ENCODE results near the gene MKI67. TPM values are rescaled to one million over a fixed set of nuclear protein-coding genes. Genes with fewer than 3 reads are reported as not detected.
"Not testable (repeated sequence)": the region's sequence is repeated elsewhere in the genome, so short reads cannot be mapped to it uniquely, and the experiment has no call there.

The MKI67 gene
- total RNA-seq, 1 donor from 2014 or later, result 2.1 TPM

DNA sequence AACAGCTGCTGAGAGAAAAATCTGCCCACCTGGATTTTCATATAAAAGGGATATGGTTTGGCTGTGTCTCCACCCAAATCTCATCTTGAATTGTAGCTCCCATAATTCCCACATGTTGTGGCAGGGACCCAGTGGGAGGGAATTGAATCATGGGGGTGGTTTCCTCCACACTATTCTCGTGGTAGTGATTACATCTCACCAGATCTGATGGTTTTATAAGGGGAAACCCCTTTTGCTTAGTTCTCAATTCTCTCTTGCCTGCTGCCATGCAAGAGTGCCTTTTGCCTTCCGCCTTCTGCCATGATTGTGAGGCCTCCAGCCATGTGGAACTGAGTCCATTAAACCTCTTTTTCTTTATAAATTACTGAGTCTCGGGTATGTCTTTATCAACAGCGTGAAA lies 20.8 kb upstream of the MKI67 start:
- ATAC-seq, result no peak
- TF ChIP-seq, protein P1, sequence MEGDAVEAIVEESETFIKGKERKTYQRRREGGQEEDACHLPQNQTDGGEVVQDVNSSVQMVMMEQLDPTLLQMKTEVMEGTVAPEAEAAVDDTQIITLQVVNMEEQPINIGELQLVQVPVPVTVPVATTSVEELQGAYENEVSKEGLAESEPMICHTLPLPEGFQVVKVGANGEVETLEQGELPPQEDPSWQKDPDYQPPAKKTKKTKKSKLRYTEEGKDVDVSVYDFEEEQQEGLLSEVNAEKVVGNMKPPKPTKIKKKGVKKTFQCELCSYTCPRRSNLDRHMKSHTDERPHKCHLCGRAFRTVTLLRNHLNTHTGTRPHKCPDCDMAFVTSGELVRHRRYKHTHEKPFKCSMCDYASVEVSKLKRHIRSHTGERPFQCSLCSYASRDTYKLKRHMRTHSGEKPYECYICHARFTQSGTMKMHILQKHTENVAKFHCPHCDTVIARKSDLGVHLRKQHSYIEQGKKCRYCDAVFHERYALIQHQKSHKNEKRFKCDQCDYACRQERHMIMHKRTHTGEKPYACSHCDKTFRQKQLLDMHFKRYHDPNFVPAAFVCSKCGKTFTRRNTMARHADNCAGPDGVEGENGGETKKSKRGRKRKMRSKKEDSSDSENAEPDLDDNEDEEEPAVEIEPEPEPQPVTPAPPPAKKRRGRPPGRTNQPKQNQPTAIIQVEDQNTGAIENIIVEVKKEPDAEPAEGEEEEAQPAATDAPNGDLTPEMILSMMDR (IDR thresholded peaks at IDR 0.05), result no peak

GRCh38 chr10:128144547-128144946 lies 18.3 kb upstream of the MKI67 start:
- ATAC-seq, result no peak
- H3K27ac ChIP-seq, result no peak overlapping the region

More for the DNA sequence above, 20.8 kb upstream of the MKI67 start:
- peaks cover 4% of the 10 kb centered on the region for H3K4me1 ChIP-seq
- H3K36me3 ChIP-seq, result no peaks in the 10 kb centered on the region
- intact Hi-C loops (cut with DNase I), result no loop called here
- H3K4me3 ChIP-seq, result no peak overlapping the region
- DNase-seq, result no peak
- H3K9me3 ChIP-seq, result no peaks in the 10 kb centered on the region
- H3K27ac ChIP-seq, result no peak overlapping the region
- H3K27me3 ChIP-seq, result no peaks in the 10 kb centered on the region

GRCh38 chr10:128143531-128143930 lies 17.3 kb upstream of the MKI67 start:
- Histone ChIP-seq H3K4me3 (no peak overlapping the region), H3K27ac (no peak overlapping the region), H3K27me3 (no peaks in the 10 kb centered on the region), H3K4me1 (no peaks in the 10 kb centered on the region), H3K36me3 (no peaks in the 10 kb centered on the region), H3K9me3 (no peaks in the 10 kb centered on the region)
- DNase-seq, result no peak
- no peak for ATAC-seq
- intact Hi-C loops (cut with DNase I), result no loop called here
- TF ChIP-seq, protein P1 (IDR thresholded peaks at IDR 0.05), result no peak

More at GRCh38 chr10:128144547-128144946, 18.3 kb upstream of the MKI67 start:
- Histone ChIP-seq H3K4me3 (no peak overlapping the region), H3K27me3 (no peaks in the 10 kb centered on the region), H3K36me3 (no peaks in the 10 kb centered on the region), H3K9me3 (no peaks in the 10 kb centered on the region), H3K4me1 (no peaks in the 10 kb centered on the region)
- intact Hi-C loops (cut with DNase I), result no loop called here
- no peak for DNase-seq
- TF ChIP-seq, protein P1 (IDR thresholded peaks at IDR 0.05), result no peak

DNA sequence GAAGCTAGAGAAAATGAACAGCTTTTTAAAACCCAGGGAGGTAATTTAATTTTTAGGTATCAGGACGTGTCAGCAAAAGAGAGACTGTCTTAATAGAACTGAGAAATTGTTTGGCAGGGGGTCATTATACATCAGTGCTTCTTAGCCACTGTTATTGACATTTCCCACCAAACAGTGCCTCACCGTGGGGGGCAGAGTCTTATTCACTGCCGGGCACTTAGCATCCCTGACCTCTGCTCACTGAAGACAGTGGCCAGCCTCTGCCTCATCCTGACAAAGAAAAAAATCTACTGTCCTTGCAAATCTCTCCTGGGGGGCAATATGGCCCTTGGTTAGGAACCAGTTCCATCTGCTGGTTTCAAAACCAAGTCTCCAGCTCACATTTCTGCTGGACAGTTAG lies 14.2 kb upstream of the MKI67 start:
- Histone ChIP-seq H3K27ac (no peak overlapping the region), H3K4me1 (no peaks in the 10 kb centered on the region), H3K9me3 (no peaks in the 10 kb centered on the region), H3K36me3 (no peaks in the 10 kb centered on the region), H3K27me3 (no peaks in the 10 kb centered on the region), H3K4me3 (no peak overlapping the region)
- DNase-seq (no peak), ATAC-seq (no peak)
- intact Hi-C loops (cut with DNase I), result no loop called here
- TF ChIP-seq, protein P1 (IDR thresholded peaks at IDR 0.05), result no peak

DNA sequence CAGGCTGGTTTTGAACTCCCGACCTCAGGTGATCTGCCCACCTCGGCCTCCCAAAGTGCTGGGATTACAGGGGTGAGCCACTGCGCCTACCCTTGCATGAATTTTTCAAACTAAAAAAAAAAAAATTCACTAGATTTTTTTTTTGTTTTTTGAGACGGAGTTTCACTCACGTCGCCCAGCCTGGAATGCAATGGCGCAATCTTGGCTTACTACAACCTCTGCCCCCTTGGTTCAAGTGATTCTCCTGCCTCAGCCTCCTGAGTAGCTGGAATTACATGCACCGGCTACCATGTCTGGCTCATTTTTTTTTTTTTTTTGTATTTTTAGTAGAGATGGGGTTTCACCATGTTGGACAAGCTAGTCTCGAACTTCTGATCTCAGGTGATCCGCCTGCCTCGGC lies 12.2 kb upstream of the MKI67 start:
- intact Hi-C loops (cut with DNase I), result not testable (repeated sequence)

DNA sequence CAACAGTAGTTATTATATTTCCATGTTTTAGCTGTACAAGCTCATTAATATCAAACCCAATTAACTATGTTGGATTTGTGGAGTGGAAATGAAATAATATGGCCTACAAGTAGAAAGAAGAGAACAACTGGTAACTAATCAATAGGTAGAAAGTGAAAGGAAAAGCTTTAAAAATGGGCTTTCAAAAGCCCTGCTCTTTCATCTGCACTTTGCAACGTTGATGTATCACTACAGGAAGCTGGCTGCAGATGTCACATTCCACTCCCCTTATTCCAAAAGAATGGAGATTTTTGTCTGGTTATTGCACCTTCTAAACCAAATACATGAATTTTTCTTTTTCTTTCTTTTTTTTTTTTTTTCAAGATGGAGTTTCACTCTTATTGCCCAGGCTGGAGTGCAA lies 11.7 kb upstream of the MKI67 start:
- TF ChIP-seq, protein P1 (IDR thresholded peaks at IDR 0.05), result no peak
- H3K4me3 ChIP-seq, result no peak overlapping the region
- intact Hi-C loops (cut with DNase I), result no loop called here
- DNase-seq (no peak), ATAC-seq (no peak)
- no peaks in the 10 kb centered on the region for H3K36me3 ChIP-seq
- H3K27ac ChIP-seq, result no peak overlapping the region
- no peaks in the 10 kb centered on the region for H3K9me3 ChIP-seq
- H3K4me1 ChIP-seq, result no peaks in the 10 kb centered on the region
- H3K27me3 ChIP-seq, result no peaks in the 10 kb centered on the region

More for the DNA sequence above, 12.2 kb upstream of the MKI67 start:
- H3K36me3 ChIP-seq, ATAC-seq, DNase-seq, H3K27ac ChIP-seq, H3K4me3 ChIP-seq, H3K27me3 ChIP-seq, H3K4me1 ChIP-seq, H3K9me3 ChIP-seq: not testable (repeated sequence)
